Posterior cingulate gyrus (tissue), 11 donors: ENCODE results near the gene RNF34.
A peak's percentile ranks its signal among the peaks of the same experiment; 100 is the strongest.
"Not testable (repeated sequence)": the region's sequence is repeated elsewhere in the genome, so short reads cannot be mapped to it uniquely, and the experiment has no call there.

ENCODE experiments used
- DNase-seq, 10 donors: peaks; one replicate each; pipeline versions ENCODE4 v3.0.0 to v3.0.0-alpha.2; 2020 to 2021; ENCODE audit warnings: mixed read lengths in 3 of 10
- intact Hi-C: fragments of 100-400 bp; cut with DNase I; formaldehyde crosslinking; loops from one replicate; pipeline ENCODE4 v1.15.1; 2023

Gene RNF34

DNA sequence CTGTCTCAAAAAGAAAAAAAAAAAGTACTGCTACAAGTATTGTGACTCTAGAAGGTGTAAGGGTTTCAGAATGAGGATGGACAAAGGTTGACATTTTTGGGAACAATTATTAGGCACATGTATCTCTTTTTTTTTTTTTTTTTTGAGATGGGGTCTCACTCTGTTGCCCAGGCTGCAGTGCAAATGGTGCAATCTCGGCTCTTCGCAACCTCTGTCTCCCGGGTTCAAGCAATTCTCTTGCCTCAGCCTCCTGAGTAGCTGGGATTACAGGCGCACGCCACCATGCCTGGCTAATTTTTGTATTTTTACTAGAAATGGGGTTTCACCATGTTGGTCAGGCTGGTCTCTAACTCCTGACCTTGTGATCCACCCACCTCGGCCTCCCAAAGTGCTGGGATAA lies 15.0 kb upstream of the RNF34 start:
- intact Hi-C loops = not testable (repeated sequence)
- peak in 1 of 10 donors; percentile 69 for DNase-seq

DNA sequence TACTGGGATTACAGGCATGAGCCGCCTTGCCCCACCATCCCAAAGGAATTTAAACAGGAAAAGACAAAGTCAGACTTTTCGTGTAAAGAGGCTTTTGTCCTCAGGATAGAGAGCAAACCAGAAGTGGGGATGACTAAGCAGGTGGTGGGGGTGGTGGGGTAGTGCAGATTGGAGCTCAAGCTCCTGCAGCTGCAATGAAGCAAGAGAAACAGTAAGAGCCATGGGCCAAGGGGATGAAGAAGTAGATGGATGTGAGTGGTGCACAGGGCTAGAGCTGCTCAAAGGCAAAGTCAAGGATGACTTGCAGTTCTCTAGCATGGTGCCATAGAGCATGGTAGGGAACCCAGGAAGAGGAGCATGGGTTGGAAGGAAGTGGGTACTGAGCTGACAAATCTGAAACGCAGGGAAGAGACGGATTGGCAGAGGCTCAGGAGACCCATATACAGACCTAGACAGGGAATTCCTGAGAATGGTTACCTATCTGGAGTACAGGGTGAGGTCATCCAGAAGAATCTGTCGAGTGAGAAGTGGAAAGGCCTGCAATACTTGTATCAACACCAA lies 11.4 kb upstream of the RNF34 start:
- DNase-seq = no peak
- intact Hi-C loops = no loop called here

DNA sequence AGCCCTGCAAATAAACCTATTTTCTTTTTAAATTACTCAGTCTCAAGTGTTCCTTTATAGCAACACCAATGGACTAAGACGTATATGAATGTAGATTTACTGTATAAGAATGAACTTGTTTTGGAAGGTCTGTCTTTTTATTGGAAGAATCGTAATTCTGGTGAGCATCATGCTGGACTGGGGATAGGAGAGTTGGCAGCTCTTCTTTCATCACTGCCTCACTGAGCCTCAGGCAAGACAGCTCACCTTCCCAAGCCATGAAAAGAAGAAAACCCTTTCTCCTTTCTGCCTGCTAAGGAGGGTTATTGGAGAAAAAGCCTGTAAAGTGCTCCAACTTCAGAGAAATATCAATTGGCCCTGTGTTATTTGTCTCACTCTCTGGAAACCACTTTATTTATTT lies 9.1 kb upstream of the RNF34 start:
- intact Hi-C loops = no loop called here
- no peak for DNase-seq

DNA sequence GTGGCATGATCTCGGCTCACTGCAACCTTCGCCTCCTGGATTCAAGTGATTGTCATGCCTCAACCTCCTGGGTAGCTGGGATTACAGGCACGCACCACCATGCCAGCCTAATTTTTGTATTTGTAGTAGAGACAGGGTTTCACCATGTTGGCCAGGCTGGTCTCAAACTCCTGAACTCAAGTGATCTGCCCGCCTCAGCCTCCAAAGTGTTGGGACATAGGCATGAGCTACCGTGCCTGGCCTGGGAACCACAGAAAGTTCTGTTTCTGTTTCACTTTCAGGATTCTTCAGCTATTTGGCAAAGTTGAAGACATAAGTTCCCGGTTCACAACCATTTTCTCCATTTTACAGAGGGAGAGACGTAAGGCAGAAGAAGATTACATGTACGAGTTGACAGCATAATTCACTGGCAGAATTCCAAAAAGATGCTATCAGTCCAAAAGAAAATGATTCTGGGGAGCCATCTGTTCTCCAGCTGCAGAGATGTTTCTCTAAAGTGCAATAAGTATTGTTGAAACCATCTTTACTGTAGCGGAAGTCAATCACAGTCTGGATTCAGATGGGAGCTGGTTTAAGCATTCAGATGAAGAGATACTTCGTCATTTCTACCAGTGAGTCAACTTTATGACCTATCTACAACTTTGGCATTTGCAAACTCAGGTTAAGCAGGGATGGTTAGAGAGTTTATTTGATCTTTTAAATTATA lies 8.1 kb upstream of the RNF34 start:
- no peak for DNase-seq
- intact Hi-C loops = no loop called here

DNA sequence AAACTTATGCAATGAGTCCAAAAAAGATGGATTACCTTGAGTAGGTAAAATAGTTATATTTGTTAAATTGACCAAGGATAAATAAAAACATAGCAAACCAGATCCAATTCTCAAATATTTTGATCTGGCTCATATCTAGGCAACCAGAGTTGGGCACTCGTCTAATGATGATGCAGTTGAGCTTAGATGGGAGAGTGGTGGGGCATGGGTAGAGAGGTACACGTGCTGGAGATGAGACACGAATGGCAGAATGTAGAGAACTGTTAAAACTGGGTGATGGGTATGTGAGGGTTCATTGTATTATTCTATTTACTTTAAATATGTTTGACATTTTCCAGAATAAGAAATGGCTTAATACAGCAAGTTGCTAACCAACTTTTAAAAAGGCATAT lies 7.6 kb upstream of the RNF34 start:
- intact Hi-C loops = no loop called here
- no peak for DNase-seq

DNA sequence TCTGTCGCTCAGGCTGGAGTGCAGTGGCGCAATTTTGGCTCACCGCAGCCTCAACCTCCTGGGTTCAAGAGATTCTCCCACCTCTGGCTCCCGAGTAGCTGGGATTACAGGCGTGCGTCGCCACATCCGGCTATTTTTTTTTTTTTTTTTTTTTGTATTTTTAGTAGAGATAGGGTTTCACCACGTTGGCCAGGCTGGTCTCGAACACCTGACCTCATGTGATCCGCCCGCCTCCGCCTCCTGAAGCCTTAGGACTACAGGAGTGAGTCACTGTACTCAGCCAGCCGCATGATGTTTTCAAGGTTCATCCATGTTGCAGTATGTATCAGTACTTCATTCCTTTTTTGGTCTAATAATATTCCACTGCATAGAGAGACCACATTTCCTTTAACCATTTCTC lies 2.4 kb upstream of the RNF34 start:
- intact Hi-C loops = loop anchor here (5.0 kb wide), 1 partner anchor 65 kb away; no protein-coding TSS in a partner anchor
- DNase-seq = no peak

DNA sequence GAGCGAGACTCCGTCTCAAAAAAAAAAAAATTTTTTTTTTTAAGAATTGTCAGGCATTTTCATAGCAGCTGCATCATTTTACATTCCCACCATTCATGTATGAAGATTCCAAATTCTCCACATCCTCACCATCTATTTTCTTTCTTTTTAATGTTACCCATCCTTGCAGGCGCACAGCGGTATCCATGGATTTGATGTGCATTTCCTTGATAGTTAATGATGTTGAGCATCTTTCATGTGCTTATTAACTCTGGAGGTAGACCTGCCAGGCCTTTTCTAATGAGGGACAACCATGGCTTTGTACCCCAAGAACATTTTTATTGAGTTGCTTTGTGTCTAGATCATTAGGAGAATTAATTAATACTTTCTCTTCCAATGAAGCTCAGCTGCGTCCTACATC lies 1.6 kb upstream of the RNF34 start:
- intact Hi-C loops = loop anchor here (2.0 to 5.0 kb wide), 2 partner anchors 42 to 66 kb away; no protein-coding TSS in a partner anchor
- no peak for DNase-seq

DNA sequence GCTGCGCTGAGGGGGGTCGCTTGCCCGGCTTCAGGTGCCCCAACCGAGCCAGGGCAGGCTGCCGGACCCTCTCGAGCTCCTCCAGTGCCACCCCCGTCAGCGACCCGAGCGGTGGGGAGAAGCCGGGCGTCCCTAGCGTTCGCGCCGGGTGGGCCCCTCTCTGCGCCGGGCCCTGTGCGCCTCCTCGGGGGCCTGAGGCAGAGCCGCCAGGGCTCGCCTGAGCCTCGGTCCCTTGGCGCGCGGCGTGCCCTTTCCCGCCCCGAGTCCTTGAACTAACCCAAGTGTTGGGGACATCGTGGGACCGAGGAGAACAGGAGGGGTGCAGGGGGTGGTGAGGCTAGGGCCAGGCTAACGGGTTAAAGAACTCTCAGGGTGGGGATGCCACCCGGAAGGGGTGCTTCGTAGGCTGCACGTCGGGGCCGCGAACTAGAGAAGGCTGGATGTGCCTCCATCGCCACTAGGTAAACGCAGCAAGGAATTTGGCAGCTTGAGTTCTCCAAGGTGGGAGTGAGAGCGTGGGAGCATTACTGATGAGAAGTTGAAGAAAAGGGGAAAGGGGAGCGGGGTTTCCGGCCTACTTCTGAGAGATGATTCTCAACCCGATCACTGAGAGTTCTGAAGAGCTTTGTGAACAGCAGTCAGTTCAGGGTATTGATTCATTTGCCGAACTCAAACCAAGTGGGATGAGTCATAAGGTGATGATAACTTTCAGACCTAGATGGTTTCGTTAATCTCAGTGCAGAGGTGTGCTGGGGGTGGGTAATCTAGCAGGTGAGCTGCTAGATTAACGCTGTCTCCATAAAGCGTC lies 618 bp downstream of the RNF34 start:
- DNase-seq = peak in 6 of 10 donors; percentile 7 to 82 (median 14)
- intact Hi-C loops = loop anchor here (5.0 kb wide), 1 partner anchor 48 kb away; the partner anchor contains the start of gene ANAPC5

DNA sequence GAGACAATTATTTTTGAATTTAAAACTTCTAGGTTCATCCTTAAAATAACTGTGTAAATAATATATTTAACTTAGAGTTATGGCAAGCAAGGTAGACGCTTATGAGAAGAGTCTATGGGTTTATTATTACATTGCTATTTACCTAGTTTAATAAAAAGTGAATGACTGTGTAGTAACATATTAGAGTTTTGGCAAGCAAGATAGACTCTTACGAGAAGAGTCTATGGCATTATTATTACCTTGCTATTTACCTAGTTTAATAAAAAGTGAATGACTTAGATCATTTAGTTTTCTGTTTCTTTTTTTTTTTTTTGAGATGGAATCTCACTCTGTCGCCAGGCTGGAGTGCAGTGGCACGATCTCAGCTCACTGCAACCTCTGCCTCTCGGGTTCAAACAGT lies 3.8 kb downstream of the RNF34 start:
- intact Hi-C loops = loop anchor here (5.0 kb wide), 1 partner anchor 51 kb away; the partner anchor contains the start of gene ANAPC5
- no peak for DNase-seq

DNA sequence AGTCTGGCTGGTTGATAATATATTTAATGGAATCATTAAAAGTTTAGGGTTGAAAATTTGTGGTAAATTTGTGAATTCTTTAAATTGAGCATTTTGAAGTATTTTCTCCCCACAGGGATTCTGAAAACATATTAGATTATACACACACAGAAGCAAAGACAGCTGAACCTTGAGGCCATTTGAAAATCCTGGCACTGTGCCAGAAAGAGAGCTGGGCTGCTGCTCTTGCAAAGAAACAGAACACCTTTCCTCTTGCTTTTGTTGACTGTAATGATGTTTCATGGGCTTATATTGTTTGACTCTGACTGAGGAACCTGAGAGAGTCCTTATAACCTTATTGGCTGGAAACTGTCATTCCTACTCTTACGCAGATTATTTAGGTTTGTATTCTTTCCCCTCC lies 4.8 kb downstream of the RNF34 start:
- DNase-seq = peak in 1 of 10 donors; percentile 19
- intact Hi-C loops = loop anchor here (5.0 kb wide), 1 partner anchor 52 kb away; the partner anchor contains the start of gene ANAPC5

DNA sequence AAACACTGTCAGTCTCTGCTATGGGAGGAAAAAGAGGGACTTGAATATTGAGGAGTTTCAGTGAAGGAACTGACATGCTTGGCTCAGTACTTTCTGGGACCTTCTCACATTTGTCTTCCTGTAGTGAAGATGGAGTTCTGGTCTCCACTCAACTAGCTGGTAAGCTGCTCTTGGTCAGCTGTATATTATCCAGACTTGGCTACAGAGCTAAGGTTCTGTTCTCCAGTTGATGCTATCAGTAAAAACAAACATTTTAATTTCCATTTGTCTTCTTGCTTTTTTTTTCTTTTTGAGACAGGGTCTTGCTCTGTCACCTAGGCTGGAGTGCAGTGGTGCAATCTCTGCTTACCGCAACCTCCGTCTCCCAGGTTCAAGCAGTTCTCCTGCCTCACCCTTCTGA lies 5.3 kb downstream of the RNF34 start:
- intact Hi-C loops = no loop called here
- no peak for DNase-seq

DNA sequence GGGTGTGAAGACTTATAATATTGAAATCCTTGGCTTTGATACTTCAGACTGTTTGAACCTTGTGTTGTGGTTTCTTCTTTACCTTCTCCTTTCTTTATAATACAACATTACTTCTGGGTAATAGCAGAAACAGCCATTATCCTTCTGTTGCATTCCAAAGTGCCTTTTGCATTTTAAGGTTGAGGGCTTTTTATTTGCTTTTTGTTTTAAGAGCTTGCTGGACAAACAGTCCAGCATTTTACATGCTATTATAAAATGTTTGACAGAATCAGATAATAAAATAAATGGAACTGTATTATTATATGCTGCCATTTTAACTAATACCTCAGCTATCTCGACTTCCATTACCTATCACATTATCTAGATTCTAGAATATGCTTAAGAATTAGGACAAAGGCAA lies 14.0 kb downstream of the RNF34 start:
- intact Hi-C loops = no loop called here
- no peak for DNase-seq

DNA sequence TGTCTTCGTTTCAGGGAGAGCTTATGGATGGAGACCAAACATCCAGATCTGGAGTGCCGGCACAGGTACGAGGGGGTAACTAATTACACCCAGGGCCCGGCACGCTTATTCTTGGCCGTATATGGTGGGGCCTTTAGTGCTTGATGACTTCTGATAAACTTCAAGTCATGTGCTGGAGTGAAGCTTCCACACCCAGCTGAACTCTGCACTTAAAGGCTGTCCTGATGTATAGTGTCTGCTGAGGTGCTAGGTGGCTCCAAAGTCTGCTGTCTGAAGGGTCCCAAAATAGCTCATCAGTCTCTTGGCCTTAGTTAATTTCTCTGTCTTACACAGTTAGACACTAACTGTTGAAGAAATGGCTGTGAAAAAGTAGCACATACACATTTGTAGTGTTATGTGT lies 17.9 kb downstream of the RNF34 start:
- DNase-seq = no peak
- intact Hi-C loops = no loop called here

DNA sequence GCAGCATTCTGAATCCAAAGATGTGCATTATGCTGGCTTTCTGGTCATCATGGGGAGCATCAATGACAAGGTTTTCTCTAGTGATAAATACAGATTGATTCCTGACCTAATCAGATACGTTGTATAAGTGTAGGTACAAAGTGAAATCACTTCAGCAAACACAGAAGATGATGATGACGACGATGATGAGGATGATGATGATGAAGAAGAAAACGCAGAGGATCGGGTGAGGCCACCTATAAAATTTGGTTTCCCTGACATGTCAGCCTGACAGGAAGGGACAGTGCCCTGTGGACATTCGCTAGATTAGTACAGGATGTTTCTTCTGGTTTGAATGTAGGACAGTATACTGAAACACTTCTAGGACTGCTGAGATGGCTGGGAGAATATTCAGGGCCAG lies 20.2 kb downstream of the RNF34 start:
- intact Hi-C loops = no loop called here
- no peak for DNase-seq

DNA sequence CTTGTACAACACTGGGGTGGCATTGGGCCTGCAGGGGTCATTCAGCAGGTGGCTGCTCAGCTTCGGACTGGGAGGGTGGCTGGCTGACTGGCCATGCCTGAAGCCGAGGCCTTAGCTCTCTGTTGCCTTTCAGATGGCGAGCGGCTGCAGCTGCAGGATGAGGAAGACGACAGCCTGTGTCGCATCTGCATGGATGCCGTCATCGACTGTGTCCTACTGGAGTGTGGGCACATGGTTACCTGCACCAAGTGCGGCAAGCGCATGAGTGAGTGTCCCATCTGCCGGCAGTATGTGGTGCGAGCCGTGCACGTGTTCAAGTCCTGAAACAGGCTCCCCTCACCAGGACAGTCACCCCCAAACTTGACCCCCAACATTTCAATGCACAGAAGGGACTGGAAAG lies 23.3 kb downstream of the RNF34 start:
- DNase-seq = peak in 4 of 10 donors; percentile 34 to 88 (median 57)
- intact Hi-C loops = no loop called here

DNA sequence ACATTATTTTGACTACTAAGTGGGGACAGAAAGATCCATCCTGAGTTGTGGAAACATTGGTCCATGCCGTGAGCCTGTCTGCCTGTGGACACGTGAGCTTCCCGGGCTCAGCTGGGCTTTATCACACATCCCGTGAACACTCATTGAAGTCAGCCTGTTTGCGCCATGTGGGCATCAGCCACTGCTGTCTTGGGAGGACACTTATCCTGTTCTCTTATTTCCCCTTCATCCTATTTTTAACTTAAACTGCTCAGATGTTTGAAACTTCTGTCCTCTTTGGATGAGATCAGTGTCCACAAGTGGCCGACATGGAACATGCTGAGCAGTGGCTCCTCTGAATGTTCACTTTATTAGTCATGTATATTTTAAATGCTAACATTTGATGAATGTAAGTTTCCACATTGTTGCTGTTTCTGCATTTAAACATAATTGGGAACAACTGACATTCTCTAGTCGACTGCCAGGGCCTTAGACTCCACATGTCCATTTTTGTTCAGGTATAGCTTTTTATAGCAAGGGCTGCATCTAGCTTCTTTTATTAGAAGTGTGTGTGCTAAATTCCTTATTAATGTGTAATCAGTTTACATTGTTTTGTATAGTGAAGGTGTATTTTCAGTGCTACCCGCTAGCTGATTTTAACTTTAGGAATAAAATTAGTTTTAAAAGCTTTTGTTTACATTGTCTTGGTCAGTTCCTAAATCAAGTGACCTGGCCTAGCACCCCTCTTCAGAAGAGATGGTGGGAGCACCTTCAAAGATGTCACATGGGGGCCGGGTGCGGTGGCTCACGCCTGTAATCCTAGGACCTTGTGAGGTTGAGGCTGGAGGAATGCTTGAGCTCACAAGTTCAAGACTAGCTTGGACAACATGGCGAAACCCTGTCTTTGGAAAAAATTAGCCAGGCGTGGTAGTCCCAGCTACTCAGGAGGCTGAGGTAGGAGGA lies 24.0 kb downstream of the RNF34 start:
- intact Hi-C loops = no loop called here
- DNase-seq = peak in 2 of 10 donors; percentile 47 to 90

DNA sequence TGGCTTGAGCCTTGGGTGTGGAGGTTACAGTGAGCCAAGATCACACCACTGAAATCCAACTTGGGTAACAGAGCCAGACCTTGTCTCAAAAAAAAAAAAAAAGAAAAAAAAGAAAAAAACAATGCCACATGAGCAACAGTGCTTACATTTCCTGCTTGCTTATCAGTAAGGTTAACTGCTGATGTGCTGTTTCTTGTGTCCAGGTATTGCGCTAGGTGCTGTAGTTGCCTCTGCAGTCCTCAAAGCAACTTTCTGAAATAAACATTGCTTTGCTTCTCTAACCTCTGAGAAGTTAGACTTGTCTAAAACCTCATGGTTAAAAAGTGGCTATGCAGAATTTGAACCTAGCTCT lies 24.7 kb downstream of the RNF34 start:
- intact Hi-C loops = no loop called here
- DNase-seq = no peak

DNA sequence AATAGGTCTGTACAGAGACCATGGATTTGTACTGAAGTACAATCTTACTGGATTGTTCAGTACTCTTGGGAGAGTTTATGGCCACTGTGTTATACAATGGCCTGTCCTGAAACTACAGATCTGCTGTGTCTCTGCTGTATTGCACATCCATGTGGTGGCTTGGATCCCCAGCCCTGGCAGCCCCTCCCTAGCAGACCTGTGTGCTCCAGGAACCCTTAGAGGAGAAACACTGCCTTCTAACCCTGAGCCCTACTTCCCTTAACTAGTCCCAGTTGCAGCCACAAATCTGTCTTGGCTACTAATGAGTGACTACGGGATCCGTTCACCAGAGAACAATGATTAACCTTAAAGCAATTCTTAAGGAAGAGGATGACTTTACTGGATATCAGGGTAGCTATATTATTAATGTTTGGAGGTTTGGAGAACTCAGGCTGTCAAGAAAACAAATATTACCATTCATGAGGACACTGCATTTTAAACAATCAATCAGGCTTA lies 27.7 kb downstream of the RNF34 start:
- DNase-seq = no peak
- intact Hi-C loops = no loop called here

DNA sequence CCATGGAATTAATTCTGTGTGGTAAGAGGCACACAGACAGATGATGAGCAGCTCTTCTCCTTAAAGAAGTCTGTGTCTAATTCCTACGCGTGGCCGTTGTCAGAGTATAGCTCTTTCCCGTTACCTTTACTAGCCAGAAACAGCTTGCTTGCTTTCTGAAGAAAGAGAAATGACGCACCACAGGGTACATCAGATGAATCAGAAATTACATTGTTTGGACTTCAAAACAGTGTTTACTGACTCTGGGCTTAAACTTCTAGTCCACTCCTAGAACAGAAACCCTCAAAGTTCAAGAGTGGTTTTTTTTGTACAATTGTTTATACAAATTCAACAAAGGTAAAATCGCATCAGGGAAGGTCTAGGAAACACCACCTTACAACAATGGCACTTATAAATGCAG lies 29.0 kb downstream of the RNF34 start:
- DNase-seq = no peak
- intact Hi-C loops = no loop called here

DNA sequence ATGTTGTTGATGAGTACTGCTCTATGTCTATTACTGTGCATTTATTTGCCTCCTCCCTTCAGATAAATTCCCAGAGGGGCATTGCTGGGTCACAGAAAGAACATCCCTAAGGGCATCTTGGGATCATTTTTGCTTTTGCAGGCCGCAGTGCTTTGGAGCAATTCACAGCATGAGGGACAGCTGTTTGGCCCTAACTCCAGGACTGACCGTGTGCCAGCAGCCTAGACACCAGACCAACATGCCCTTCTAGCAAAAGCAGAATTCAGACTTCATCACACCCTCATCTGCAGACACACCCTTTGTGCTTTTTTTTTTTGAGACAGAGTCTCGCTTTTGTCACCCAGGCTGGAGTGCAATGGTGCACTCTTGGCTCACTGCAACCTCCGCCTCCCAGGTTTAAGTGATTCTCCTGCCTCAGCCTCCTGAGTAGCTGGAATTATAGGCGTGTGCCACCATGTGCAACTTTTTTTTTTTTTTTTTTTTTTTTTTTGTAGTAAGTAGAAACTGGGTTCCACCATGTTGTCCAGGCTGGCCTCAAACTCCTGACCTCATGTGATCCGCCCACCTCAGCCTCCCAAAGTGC lies 31.0 kb downstream of the RNF34 start:
- intact Hi-C loops = no loop called here

More for the DNA sequence above, 31.0 kb downstream of the RNF34 start:
- DNase-seq = no peak
